Stimulated activated CD4-positive, alpha-beta T cell treated with anti-CD3 and anti-CD28 coated beads, Interleukin-1b, Interleukin-23, amount 100 ng/mL, for 1 hour (primary cell): ENCODE results near the gene TEP1.
"Not testable (repeated sequence)": the region's sequence is repeated elsewhere in the genome, so short reads cannot be mapped to it uniquely, and the experiment has no call there.

Experiments
- DNase-seq, 2 donors: peaks; one replicate each; pipeline ENCODE4 v3.0.0-alpha.2; 2020; ENCODE audit warnings: low read depth in 2 of 2

TEP1 gene

GRCh38 chr14:20412876-20413743 is at the start of gene TEP1:
Gene TEP1, minus strand, starts transcription at chr14:20413501. Its CDS starts 5,062 bp downstream, at chr14:20408439.
- peak; percentile 25 to 53 for DNase-seq

GRCh38 chr14:20461225-20462141 is 48.2 kb upstream of the TEP1 start, which contains the start of gene PIP4P1:
Gene PIP4P1, minus strand, starts transcription at chr14:20461434. Its CDS starts 109 bp downstream, at chr14:20461325.
- peak; percentile 90 to 97 for DNase-seq

GRCh38 chr14:20460458-20461224 is 47.3 kb upstream of the TEP1 start:
- DNase-seq, result peak in 1 of 2 donors; percentile 24

GRCh38 chr14:20458031-20458789 is 44.9 kb upstream of the TEP1 start:
- DNase-seq, result no peak

GRCh38 chr14:20456971-20457370 is 43.7 kb upstream of the TEP1 start:
- no peak for DNase-seq

- peak in 1 of 2 donors; percentile 50 for DNase-seq
Observed at GRCh38 chr14:20455355-20456300, 42.3 kb upstream of the TEP1 start.

GRCh38 chr14:20454516-20455354 is 41.4 kb upstream of the TEP1 start, which contains the start of the genes APEX1 and OSGEP:
Gene APEX1, plus strand, starts transcription at chr14:20455226. Its CDS starts 420 bp downstream, at chr14:20455646.
Gene OSGEP, minus strand, starts transcription at chr14:20454812. Its CDS starts 129 bp downstream, at chr14:20454683.
- DNase-seq, result peak; percentile 88 to 93

GRCh38 chr14:20452831-20453230 is 39.5 kb upstream of the TEP1 start:
- not testable (repeated sequence) for DNase-seq

GRCh38 chr14:20446889-20447288 is 33.6 kb upstream of the TEP1 start:
- no peak for DNase-seq

- DNase-seq, result not testable (repeated sequence)
Observed at GRCh38 chr14:20443650-20444049, 30.3 kb upstream of the TEP1 start.

GRCh38 chr14:20441461-20441860 is 28.2 kb upstream of the TEP1 start:
- no peak for DNase-seq

GRCh38 chr14:20440882-20441281 is 27.6 kb upstream of the TEP1 start:
- DNase-seq, result no peak

- DNase-seq, result no peak
Observed at GRCh38 chr14:20440465-20440864, 27.2 kb upstream of the TEP1 start.

- no peak for DNase-seq
Observed at GRCh38 chr14:20438664-20439063, 25.4 kb upstream of the TEP1 start.

- no peak for DNase-seq
Observed at GRCh38 chr14:20436363-20436755, 23.1 kb upstream of the TEP1 start.

GRCh38 chr14:20435582-20436362 is 22.5 kb upstream of the TEP1 start, which contains the start of gene KLHL33:
Gene KLHL33, minus strand, starts transcription at chr14:20436166. Its CDS starts 355 bp downstream, at chr14:20435811.
- DNase-seq, result no peak
